SHP77 treated with DMSO at 0.1 percent for 48 hours (cell line): Measurements from ENCODE around the gene GDI2.

Experiments
- DNase-seq: peaks from one replicate; lab custom pipeline; 2025; lab: John Stamatoyannopoulos, UW

The GDI2 gene

DNA sequence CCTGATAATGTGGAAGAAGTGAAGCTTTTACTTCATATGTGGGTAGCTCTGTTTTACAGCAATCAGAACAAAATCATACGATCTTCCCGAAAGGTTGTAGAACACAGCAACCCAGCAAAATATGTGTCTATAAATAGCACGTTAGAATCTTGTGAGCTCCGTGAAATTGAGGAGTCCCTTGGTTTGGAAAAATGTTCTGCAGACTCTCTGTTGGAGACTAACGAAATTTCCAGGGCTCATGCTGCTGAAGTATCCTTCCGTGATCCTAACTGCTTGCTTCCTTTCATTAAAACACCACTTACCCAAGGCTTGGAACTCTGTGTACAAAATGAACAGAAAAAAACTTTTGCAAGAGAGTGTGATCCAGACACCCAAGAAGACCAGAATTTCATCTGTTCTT lies 71.1 kb downstream of the GDI2 start:
- DNase-seq: no peak

DNA sequence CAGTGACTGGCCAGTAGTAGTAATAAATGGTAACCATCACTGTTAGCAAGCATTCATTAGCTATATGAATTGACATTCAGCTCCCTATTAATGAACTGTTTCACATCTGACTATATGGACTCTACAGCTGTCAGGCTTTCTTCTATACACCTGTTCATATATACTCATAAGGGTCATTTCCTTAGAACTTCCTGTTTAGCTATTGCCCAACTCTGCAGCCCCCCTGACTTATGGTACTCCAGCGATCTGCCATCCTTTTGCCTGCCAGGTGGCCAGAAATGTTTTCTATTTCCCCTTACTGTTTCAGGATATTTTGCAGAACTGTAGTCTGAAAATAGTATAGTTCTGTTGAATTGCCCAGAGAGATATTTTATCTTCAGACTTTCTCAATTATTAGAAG lies 72.0 kb downstream of the GDI2 start:
- DNase-seq: no peak

DNA sequence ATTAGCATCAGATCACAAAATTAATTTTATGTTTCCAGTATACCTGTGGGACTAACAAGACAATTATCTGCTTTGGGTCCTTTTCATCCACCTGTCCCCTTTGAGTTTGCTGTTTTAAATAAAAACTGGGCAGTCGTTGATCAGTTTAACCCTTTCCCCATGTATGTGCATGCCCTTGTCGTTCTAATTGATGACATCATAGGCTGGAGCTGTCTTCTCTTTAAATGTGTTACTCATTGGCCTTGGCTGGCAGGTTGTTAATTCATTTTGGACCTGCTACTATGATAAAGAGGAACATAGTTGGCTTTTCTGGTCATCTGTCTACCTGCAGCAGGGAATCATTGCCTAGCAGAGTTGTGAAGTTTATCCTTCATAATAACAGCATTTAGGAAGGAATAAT lies 74.8 kb downstream of the GDI2 start:
- DNase-seq: no peak

DNA sequence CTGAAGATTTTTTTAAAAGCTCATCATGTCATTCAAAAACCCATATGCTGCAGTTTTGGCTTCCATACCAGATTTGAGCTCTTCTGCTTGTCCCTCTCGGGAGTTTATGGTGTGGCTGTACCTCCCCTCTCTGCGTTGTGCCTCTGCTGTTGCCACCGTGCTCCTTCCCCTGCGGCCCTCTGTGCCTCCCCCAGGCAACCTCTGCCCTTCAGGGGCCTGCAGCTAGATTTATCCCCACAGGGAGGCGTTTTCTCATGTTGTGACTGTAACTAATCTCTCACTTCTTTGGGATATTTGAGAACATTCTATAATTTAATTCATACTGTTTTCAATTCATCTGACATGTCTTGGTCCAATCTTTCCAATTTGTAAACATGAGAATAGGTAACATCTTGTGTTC lies 75.9 kb downstream of the GDI2 start:
- DNase-seq: no peak

DNA sequence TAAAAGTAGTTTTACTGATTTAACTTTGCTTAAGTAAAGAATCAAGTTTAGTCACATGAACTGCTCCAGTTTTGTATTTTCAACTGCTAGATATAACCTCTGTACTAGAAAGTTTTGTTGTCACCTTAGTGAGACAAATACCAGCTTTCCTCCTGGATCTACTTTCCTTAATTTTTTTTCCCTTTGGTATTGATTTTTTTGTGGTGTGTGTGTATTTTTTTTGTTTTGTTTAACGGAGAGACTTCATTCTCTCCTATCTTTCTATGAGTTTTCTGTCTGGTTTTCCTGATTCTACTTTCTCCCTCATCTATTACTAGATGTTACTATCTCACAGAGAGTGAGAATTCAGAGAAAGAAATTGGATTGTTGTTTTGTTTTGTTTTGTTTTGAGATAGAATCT lies 76.6 kb downstream of the GDI2 start:
- no peak for DNase-seq

DNA sequence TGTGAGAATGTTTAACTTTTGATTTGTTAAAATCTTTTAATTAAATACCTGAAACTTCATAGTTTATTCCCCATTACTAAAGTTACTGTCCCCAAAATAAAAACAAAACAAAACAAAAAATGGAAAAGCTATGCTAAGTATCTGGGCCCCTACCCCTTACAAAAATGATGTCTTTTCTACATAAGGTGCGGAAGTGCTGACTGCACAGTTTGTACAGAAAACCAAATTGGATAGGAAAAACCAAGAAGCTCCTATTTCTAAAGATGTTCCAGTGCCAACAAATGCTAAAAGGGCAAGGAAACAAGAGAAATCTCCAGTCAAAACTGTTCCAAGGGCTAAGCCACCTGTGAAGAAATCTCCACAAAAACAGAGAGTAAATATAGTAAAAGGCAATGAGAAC lies 78.1 kb downstream of the GDI2 start:
- no peak for DNase-seq

DNA sequence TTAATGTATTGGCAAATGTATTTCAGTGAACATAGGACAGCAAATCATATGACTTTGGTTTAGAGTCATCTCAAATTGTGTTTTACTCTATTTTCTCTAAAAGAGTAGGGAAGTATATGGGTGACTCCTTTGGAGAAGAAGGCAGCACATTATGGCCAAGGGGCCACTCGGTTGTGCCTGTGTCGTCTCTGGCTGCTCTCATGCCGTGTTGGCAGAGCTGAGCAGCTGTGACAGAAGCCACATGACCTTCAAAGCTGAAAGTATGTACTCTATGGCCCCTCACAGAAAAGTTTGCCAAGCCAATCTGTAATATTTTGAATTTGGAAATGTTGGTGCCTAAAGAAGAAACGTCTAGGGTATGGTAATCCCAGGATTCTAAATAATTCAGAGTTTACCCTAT lies 81.1 kb downstream of the GDI2 start:
- DNase-seq: no peak

DNA sequence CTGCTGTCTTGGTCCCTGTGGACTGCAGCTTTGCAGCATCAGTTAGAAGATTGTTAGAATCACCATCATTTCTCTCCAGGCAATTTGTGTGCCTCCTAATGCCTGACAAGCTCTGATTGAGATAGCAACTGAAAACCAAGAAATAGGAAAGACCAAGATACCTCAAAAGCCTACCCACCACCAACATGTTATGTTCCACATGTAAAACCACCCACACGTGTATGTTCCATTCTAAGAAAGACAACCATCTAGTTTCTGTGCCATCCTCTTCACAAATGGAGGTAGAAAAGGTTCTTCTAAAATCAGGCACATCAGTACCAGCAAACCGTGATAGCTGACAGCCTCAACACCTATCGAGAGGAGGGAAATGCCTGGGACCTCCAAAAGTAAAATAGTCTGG lies 81.7 kb downstream of the GDI2 start:
- no peak for DNase-seq

DNA sequence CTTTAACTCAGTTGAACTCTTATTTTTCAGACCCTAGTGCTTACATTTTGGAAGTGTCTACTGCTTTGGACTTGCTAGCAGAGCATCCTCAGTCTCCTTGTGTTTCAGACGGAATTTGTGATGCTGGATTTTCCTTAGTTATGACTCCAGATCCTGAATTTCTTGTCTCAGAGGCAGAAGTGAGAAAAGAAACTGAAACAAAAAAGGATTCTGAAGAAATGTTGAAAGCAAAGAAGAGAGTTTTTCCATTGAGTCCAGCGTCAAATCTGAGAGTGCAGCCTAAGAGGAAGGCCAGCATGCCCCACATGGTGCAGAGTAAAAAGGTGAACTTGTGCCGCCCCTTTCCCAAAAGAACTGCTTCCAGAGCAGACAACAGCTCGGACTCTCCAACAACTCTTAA lies 82.5 kb downstream of the GDI2 start:
- DNase-seq: no peak

DNA sequence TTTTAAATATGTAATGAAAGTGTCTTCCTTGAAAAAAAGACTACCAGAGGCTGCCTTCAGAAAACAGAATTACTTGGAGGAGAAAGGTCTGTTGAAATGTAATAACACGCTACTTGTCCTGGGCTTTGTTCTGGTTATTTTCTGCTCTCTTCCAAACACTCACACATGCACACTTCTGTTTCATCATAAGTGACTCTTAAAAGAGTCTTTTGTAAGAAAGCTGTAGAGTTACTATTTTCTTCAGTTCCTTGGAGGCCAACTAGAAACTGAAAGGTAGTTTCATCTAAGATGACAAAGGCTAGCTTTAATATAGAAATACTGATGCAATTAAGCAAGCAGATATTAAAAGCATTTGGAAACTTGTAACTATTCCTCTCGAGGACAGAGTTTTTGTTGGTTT lies 89.5 kb downstream of the GDI2 start:
- no peak for DNase-seq

DNA sequence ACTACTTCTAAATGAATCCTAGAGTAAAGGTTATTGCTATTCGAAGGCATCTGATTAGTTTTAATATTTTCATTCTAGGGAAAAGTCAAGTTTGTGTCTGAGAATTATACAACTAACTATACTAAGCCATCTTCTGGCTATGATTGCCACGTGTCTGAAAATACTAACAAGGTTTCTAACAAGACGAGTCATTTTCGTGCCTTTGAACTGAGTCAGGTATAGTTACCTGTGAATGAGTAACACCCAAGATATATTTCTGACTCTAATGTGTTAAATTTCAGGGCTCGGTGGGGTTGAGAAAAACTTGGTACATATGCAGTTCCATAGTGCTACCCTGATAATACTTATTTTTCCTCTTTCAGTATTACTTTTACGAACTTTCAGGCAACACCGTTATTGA lies 93.1 kb downstream of the GDI2 start:
- DNase-seq: no peak

DNA sequence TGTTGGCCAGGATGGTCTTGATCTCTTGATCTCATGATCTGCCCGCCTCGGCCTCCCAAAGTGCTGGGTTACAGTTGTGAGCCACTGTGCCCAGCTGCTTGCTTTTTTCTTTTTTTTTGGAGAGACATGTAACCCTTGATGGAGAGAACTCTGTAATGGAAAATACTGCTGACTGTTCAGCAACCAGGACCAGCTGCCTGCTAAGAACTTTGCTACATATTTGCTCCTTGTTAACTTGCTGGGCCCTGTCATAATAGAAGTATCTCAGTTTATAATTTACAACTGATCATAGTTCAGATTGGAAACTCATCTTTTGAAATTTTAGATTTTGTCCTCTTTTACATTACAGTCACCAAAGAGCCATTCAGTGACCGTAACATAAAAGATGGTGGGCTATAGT lies 93.7 kb downstream of the GDI2 start:
- no peak for DNase-seq
